ENCODE results near the gene ABHD16A.
"Not testable (repeated sequence)": the region's sequence is repeated elsewhere in the genome, so short reads cannot be mapped to it uniquely, and the experiment has no call there.

ABHD16A gene

DNA sequence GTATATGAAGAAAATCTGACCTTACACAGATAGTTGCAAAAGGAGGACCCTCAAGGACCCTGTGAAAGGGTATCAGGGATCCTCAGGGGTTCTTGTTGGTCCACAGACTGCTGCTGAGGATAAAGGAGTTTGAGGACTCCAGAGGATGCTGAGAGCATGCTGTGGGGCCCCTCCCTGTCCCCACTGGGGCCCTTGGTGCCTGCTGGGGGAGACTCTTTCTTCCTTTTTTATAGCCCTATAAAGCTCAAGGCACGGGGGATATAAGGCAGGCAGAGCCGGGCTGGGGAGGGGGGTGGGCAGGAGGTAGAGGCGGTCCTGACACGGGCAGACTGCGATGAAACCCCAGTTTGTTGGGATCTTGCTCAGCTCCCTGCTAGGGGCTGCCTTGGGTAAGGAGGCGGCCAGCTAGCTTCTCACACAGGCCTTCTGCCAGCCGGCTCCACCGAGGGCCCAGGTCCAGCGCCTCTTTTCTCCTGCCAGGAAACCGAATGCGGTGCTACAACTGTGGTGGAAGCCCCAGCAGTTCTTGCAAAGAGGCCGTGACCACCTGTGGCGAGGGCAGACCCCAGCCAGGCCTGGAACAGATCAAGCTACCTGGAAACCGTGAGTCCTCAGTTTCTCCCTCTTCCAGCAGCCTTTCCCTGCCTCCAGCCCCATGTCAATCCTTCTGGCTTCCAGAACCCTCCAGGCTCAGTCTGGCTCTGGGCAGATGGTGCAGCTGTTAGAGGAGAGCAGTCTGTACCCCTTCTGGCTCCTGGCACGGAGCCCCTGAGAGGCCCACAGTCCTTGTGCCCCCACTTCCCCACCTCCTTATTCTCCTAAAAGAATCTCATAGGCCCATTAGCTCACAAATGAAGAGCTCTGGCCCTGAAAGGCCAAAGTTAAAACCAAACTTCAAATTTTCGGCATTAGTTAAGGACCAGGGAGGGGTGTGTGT lies 12.2 kb upstream of the ABHD16A start, which contains the start of gene LY6G6D:
Gene LY6G6D, plus strand, starts transcription at position 327 of the 937 bp plus-strand sequence. Its CDS starts 8 bp downstream, at position 335.
- DNase-seq (ENCODE audit: low read depth in 1 of 2, low spot score in 1 of 2) = no peak

DNA sequence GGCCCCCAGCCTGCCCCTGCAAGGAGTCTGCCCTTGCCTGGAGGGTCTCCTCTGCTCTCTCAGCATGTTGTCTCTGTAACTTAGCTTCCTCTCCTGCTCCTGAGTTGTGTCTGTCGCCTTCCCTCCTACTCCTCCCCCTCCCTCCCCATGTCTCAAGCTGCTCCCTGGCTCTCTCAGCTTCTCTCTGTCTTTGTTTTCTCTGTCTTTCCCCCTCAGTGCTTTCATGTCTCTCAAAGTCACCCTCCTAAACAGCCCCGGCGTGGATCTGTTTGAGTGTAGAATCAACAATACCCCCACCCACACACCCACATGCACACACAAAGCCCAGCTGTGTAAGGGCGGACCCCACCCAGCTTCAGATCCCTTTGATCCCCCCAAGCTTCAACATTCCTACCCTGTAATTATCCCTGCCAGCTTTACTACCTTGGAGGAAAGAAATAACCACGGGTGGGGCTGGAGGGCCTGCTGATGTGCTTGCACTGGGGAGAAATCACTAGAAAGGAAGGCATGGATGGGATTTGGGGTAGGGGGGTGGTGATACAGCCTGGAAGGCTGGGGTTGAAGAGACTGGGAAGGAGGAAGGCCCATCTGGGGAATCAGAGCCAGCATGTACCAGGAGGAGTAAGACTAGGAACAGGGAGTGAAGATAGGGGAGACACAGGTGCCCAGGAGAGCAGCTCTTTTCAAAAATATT lies 11.0 kb upstream of the ABHD16A start:
- no peak for DNase-seq (ENCODE audit: low read depth in 1 of 2, low spot score in 1 of 2)

DNA sequence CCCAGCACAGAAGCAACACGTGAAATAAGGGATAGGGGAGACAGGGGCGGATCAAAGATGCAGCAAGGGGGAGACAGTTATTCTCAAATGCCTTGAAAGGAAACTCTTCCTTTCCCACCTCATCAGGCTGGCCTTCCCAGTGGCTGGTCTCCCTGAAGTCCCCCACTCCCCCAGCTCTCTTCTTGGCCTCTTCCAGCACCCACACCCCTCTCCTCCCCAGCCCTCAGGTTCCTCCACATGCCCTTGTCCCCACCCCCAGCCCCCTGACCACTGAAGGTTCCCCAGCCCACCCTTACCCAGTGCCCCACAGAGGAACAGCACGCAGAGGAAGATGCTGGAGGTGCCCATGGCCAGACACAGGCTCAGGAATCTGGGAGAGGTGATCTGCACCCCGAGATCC lies 10.3 kb upstream of the ABHD16A start:
- no peak for DNase-seq (ENCODE audit: low read depth in 1 of 2, low spot score in 1 of 2)

DNA sequence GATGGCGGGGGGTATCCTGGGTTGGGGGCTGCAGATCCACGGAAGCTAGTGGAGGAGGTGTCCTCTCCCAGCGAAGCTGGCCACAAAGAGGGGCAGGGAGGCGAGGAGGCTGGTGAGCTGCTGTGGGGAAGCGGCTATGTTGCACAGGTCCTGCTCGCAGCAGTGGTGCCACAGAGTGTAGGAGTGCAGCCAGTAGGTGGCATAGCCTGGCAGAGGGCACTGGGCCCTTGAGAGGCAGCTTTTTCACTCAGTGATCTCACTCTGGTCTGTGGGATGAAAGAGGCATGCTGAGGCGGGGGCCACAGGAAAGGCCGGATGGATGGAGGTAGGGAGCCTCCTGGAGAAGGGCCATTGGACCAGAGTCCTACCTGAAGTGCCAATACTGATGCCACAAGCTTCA lies 9.2 kb upstream of the ABHD16A start:
- no peak for DNase-seq (ENCODE audit: low read depth in 1 of 2, low spot score in 1 of 2)

DNA sequence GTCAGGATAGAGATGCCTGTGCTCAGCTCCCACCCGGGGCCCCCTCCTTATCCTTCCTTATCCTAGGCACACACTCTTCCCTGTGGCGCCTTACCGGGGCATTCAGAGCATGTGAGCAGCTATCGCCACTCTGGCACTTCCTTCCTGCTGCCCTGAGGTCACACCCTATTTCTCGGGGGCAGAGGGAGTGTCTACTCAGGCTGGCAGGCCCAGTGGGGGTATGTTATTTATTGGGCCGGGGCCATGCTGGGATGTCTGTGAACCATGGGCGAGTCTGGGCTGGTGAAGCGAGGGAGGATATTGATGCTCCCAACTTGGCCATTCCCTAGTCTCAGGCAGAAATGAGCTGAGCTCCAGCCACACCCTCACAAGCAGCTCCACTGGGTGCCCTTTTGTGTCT lies 8.1 kb upstream of the ABHD16A start:
- no peak for DNase-seq (ENCODE audit: low read depth in 1 of 2, low spot score in 1 of 2)

DNA sequence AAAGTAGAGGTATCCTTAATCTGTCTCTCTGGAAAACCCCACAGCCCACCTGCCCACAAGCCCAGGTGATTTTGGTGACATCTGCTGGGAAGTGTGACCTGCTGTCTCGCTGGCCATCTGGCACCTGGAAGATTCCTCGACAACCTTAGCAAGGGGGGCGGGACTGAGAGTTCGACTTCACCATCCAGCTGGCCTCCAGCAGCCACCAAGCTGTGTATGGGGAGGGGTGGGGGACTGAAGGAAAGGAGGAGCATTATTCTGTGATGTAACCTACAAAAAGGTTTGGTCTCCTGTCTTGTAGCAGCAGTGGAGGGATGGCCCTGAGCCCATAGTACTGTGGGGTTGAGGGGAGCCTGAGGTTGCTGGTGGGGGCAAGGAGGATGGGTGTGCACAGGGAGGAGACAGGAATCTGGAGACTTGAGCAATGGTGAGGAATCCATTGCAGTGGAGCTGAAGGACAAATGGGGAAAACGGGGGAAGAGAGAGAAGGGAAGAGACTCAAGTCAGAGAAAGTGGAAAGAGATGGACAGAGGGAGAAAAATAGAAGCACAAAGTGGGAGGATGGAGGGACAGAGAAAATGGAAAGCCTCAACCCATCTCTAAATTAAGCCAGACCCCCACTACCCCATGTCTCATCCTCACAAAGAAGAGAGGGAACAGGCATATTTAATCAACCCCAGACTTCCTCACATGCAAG lies 7.5 kb upstream of the ABHD16A start:
- no peak for DNase-seq (ENCODE audit: low read depth in 1 of 2, low spot score in 1 of 2)

DNA sequence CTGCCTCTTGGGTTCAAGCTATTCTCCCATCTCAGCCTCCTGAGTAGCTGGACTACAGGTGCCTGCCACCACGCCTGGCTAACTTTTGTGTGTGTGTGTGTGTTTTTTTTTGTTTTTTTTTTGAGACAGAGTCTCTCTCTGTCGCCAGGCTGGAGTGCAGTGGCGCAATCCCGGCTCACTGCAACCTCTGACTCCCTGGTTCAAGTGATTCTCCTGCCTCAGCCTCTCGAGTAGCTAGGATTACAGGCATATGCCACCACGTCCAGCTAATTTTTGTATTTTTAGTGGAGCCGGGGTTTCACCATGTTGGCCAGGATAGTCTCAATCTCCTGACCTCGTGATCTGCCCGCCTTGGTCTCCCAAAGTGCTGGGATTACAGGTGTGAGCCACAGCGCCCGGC lies 6.0 kb upstream of the ABHD16A start:
- DNase-seq (ENCODE audit: low read depth in 1 of 2, low spot score in 1 of 2) = not testable (repeated sequence)

DNA sequence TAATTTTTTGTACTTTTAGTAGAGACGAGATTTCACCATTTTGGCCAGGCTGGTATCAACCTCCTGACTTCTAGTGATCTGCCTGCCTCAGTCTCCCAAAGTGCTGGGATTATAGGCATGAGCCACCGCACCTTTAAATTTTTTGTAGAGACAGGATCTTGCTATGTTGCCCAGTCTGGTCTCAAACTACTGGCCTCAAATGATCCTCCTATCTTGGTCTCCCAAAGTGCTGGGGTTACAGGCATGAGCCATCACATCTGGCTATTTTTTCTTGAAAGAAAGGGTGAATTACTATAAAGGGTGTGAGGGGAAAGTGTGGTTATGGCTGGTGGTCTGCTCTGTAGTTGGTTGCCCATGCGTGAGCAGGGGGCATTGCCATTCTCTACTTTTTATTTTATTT lies 5.1 kb upstream of the ABHD16A start:
- DNase-seq (ENCODE audit: low read depth in 1 of 2, low spot score in 1 of 2) = no peak

DNA sequence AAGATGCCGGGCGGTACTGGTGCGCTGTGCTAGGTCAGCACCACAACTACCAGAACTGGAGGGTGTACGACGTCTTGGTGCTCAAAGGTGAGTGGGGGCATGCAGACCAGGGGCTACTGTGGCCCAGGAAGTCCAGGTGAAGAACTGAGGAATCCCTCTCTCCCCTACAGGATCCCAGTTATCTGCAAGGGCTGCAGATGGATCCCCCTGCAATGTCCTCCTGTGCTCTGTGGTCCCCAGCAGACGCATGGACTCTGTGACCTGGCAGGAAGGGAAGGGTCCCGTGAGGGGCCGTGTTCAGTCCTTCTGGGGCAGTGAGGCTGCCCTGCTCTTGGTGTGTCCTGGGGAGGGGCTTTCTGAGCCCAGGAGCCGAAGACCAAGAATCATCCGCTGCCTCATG lies 4.6 kb upstream of the ABHD16A start:
- no peak for DNase-seq (ENCODE audit: low read depth in 1 of 2, low spot score in 1 of 2)

DNA sequence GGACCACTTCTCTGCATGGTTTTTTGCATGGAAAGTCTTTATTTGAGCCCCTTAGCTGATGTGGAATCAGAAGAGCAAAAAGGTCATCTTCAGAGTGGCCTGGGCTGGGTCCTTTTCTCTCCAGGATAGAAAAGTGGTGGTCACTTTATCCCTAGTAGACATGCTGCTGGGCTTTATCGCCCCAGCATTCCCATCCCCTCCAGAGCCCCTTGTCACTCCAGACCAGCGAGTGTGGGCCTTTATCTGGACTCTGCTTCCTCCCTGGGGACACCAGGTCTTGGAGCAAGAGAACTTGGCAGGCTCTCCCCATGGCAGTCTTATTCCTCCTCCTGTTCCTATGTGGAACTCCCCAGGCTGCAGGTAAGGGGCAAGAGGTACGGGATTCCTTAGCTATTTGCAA lies 3.5 kb upstream of the ABHD16A start, which contains the start of gene LY6G6F:
Gene LY6G6F, plus strand, starts transcription at position 268 of the 400 bp plus-strand sequence. Its CDS starts 41 bp downstream, at position 309.
- DNase-seq (ENCODE audit: low read depth in 1 of 2, low spot score in 1 of 2) = no peak

DNA sequence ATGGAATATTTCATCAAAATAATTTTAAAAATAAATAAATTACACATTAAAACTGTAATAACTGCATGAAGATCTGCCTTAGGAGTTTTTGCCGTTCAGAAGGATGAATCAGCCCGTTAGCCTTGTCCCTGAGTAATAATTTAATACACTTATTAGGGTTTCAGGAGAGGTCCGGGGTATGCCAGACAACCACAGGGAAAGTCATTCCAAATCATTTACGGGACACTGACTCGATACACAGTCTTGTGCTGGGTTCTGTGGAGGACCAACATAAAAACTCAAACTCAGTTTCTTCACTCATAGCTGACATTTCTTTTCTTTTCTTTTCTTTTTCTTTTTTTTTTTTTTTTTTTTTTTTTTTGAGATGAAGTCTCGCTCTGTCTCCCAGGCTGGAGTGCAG lies 2.8 kb upstream of the ABHD16A start:
- no peak for DNase-seq (ENCODE audit: low read depth in 1 of 2, low spot score in 1 of 2)

DNA sequence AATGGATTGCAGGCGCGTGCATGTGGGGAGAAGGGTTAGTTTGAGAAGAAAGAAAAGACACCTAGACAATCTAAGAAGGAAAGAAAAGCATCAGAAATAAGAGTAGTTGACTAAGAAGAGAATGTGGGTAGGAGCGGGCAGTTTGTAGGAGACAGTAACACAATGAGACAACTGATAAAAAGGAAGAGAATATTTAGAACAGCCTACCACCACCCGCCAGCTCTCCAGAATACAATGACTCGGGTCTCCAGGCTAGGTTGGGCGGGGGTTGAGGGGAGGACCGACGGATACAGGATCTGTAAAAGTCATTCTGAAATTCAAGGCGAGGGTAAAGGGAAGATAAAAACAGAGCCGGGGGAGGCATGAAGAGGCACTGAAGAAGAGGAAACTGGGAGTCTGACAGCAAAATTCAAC lies 712 bp downstream of the ABHD16A start:
- no peak for DNase-seq (ENCODE audit: low read depth in 1 of 2, low spot score in 1 of 2)

DNA sequence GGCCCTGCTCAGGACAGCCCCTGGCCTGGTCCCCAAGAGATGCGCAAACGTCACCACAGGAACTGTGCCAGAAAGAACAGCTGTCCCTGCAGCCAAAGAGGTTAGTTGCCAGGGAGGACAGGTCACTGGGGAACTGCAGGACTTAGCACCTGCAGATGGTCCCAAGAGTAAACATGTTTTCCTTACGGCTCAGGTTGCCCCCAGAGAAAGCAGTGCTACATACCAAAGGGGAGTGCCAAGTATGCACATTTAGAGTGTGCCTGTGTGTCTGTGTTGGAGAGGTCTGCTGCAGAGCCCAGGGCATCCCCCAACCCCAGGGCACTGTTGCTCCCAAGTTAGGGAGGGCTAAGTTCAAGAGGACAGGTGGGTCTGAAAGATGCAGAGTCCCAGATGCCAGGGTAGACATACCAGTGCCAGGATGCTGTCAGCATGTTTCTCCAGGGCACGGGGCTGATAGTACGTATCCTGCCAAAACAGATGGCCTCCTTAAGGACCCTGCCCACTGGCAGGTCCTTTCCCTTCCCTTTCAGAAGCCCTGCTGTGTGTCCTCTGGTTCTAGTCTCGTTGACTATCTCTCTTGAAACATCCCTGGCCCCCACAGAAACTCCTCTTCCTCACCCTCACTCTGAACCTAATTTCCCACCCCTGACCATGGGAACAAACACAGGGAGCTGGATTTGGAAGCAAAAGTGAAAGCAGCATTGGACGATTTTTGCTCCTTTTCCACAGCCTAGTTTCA lies 1.3 kb downstream of the ABHD16A start:
- DNase-seq (ENCODE audit: low read depth in 1 of 2, low spot score in 1 of 2) = no peak

DNA sequence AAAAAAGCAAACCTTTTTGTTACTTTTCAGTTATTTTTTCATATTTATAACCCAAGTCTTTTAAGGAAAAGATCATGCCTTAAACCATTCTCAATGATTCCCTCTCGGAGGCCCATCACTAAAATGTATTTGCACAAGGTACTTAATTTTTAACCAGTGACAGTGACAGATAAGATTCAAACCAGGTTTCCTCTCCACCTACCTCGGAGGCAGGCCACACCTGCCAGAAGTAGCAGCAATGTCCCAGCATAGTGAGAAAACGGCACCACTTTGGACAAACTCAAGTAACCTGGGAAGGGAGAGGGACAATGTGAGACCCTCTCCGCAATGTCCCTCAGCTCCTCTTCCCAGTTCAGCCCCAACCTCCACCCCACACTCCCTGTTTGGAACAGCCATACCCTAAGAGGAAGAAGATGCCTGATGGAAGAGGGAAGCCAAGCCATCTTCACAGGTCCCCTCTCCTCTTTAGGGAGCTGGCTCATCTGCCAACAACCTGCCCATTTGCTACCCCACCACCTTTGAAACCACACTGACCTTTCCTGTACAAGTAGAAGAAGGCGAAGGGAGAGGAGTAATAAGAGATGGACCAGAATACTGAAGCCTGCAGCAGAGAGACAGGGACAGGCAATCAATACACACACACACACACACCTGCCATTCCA lies 2.3 kb downstream of the ABHD16A start:
- DNase-seq (ENCODE audit: low read depth in 1 of 2, low spot score in 1 of 2) = no peak

DNA sequence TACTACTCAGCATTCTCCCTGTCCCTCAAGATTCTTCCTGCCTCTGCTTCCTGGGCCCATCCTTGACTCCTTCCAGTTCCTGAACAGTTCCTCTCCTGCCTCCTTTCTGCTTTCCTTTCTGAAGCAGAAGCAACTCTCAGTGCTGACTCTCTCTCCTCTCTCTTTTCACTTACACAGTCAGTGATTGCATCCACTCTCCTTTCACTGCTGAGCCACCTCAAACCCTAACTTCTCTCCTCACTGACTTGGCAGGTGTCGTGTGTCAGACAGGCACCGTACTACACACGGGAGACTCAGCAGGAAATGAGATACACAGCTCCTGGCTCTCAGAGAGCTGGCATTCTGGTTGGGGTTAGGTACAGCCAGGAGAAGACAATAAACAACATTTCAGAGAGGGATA lies 5.6 kb downstream of the ABHD16A start:
- no peak for DNase-seq (ENCODE audit: low read depth in 1 of 2, low spot score in 1 of 2)

DNA sequence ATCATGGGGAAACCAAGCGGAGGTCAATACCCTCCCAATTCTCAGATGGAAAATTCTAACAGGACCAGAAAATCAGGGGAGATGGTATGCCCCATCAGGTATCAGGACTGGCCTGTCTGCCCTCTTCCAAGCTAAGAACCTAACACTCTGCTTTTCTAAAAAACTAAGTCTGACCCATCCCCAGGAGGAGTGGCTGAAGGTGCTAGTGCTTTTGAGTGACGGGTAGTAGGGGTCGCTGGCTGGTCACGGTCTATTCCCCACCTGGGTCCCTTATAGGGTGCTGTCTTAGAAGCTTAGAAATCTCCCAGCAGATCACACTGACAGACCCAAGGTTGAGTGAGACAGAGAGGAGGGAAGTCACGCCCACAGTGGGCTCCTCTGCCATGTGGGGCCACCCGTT lies 9.6 kb downstream of the ABHD16A start:
- DNase-seq (ENCODE audit: low read depth in 1 of 2, low spot score in 1 of 2) = no peak

DNA sequence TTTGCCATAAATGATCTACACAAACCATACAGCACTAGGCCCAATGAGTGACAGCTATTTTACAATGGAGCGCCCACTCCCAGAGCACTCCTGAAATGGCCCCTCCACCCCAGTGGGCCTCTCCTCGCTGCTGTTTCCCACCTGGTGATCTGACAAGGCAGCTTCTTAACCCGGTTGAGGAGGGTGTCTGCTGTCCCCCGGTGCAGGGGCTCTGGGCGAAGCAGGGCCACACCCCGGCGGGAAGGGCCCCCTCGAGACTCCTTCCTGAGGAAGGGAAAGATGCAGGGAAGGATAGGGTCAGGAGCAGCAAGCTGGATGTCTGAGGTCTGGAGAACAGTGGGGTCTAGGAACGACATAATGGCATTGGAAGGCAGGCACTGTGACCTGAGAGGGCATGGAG lies 10.2 kb downstream of the ABHD16A start:
- DNase-seq (ENCODE audit: low read depth in 1 of 2, low spot score in 1 of 2) = no peak

DNA sequence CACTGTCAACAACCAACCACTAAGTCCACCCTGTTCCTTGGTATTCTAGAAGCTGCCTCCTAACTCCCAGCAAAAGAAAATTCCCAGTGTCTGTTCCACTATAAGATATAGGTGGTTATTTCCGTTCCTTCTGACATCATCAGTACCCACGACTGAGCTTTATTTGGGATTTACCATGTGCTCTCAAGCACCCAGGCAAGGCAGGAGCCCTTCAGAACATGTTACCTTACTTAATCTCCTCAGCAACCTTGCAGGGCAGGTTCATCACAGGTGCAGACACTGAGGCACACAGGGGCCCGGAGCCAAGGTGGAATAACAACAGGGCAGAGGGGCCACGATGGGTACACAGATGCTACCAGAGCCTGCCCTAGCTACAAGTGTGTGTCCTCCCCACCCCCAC lies 10.8 kb downstream of the ABHD16A start:
- no peak for DNase-seq (ENCODE audit: low read depth in 1 of 2, low spot score in 1 of 2)

DNA sequence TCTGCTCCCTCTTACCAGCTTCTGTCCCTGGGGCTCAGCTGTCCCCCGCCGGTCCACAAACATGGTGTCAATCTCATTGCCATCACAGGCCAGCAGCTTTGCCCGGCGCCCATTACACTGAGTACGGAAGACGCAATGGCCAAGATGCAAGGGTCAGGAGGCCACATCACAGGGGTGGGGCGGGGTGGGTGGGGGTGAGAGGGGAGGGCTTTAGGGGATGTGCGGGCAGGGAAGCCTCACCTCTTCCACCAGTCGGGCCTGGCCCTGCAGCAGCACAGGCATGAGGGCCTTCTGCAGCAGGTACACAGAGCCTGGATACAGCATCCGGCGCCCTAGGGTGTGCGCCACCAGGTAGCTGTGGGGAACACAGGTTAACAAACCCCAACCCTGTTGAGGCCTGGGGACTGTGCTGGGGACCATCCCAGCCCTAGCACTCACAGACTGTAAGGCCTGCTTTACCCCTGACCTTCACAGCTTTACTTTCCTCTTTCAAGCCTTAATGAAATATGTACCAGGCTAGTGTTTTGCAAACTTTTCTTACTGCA lies 11.5 kb downstream of the ABHD16A start:
- no peak for DNase-seq (ENCODE audit: low read depth in 1 of 2, low spot score in 1 of 2)

DNA sequence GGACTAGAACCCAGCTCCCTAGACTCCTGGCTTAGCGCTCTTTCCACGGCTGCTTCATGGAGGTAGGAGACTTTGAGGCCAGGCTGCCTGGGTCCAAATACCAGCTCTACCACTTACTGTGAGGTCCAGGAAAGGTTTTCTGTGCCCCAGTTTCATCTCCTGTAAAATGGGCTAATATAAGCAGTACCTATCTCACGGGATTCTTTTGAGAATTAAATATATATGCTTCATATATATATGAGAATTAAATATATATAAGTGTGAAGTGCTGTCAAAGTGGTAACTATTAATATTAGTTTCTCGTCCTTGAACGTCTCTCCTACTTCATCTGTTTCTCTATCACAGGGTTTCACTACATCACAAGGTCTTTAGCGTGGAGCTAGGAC lies 12.1 kb downstream of the ABHD16A start:
- no peak for DNase-seq (ENCODE audit: low read depth in 1 of 2, low spot score in 1 of 2)
